Adrenal gland (tissue), 5 donors: Measurements from ENCODE around the gene MDGA2.

ENCODE experiments used
- CTCF ChIP-seq, 6 experiments: fragments of 450-650 bp in 4 of 6; fragments of 200-600 bp in 2 of 6; sonication (generic) in 1 of 6; IDR thresholded peaks; 1 replicate in 5 of 6; 2 replicates in 1 of 6; pipeline versions ENCODE4 v1.5.1 to v1.8.0; 2016 to 2021; ENCODE audit warnings: antibody characterized with exemption in 6 of 6, mild to moderate bottlenecking in 2 of 6, moderate library complexity in 1 of 6
- POLR2A ChIP-seq, 2 donors: fragments of 450-650 bp; IDR thresholded peaks; one replicate each; pipeline ENCODE4 v1.6.1; 2017; ENCODE audit warnings: antibody characterized with exemption in 2 of 2, mild to moderate bottlenecking in 2 of 2, moderate library complexity in 1 of 2
- donor health status: DM: no; HTN: no; CAD: no.

DNA sequence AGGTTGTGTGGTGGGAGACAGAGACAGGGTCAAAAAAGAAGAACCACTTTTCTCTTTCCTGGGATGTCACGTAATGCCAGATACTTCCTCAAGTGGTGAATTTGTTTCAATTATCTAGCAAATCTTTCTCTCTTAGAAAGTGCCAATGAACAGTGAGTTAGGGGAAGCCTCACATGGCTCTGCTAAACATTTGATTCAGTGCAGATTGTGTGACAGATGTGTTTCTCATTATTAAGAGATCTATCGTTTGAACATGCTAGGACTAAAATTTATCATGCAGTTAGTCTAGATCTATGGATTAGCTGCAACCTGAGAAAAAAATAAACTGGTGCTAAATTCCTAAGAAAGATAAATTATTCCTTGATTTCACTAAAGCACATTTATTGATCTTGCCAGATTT is 247.8 kb downstream of the MDGA2 start:
- TF ChIP-seq CTCF (IDR thresholded peaks at IDR 0.05): no peak
- no peak for TF ChIP-seq POLR2A (IDR thresholded peaks at IDR 0.05)
